Measurements from ENCODE around the gene DNMT3A.

DNA sequence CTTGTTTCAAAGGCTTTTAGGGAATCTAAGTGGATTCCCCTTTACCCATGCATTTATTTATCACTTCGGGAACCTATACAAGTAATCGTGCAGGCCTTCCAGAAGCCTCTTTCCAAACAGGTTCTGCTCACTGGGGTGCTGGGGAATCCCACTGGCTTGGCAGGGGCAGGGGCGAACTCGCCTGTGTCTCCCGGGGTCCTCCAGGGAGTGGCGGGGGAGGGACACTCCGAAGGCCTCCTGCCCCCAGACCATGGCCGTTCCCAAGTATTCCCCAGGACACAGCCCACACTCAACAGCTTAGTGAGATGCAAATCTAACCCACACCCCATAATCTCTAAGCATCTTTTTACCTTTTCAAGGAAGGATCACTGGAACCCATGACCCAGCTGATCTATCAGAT lies 6.5 kb downstream of the DNMT3A start:
- TF ChIP-seq, protein P1, sequence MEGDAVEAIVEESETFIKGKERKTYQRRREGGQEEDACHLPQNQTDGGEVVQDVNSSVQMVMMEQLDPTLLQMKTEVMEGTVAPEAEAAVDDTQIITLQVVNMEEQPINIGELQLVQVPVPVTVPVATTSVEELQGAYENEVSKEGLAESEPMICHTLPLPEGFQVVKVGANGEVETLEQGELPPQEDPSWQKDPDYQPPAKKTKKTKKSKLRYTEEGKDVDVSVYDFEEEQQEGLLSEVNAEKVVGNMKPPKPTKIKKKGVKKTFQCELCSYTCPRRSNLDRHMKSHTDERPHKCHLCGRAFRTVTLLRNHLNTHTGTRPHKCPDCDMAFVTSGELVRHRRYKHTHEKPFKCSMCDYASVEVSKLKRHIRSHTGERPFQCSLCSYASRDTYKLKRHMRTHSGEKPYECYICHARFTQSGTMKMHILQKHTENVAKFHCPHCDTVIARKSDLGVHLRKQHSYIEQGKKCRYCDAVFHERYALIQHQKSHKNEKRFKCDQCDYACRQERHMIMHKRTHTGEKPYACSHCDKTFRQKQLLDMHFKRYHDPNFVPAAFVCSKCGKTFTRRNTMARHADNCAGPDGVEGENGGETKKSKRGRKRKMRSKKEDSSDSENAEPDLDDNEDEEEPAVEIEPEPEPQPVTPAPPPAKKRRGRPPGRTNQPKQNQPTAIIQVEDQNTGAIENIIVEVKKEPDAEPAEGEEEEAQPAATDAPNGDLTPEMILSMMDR (conservative IDR thresholded peaks at IDR 0.05; ENCODE audit: low read depth, low read length): no peak
- no peak for TF ChIP-seq EZH2 (IDR thresholded peaks at IDR 0.05; ENCODE audit: low read length, unreplicated experiment)

Data from PC-3 (cell line).